H1 (cell line): Measurements from ENCODE around the gene ZBTB24. TPM values are rescaled to one million over a fixed set of nuclear protein-coding genes. Genes with fewer than 3 reads are reported as not detected.
A peak's percentile ranks its signal among the peaks of the same experiment; 100 is the strongest.

Experiments used
- CTCF ChIA-PET: fragments of 300-600 bp; sonication (Branson Sonifier 250); formaldehyde crosslinking; loops from one replicate; lab custom pipeline; 2021; ENCODE audit not compliant: partially characterized antibody; lab: Charles Lee
- POLR2A ChIA-PET: fragments of 300-600 bp; sonication (Branson Sonifier 250); formaldehyde crosslinking; loops from one replicate; lab custom pipeline; 2021; ENCODE audit warnings: inconsistent platforms; ENCODE audit not compliant: partially characterized antibody; lab: Charles Lee
- DNase-seq, 2 experiments: peaks; one replicate each; pipeline versions ENCODE4 v3.0.0 to v3.0.0-alpha.2; 2010 to 2022; ENCODE audit warnings: low spot score in 2 of 2, low read depth in 1 of 2, mixed read lengths in 1 of 2
- FAIRE-seq: peaks from 2 replicates; lab custom pipeline; 2011; peaks lifted over from hg19 to GRCh38; lab: Jason Lieb, UNC
- H2AFZ ChIP-seq: 2 replicates; pipeline ENCODE4 v1.8.1; 2012; ENCODE audit warnings: low read length, inconsistent platforms
- H2AK5ac ChIP-seq: 2 replicates; pipeline ENCODE4 v1.6.1; 2013; ENCODE audit warnings: low read depth, low read length
- H2BK120ac ChIP-seq: replicated peaks from 2 replicates; pipeline ENCODE3; 2013; ENCODE audit warnings: low read depth, low read length, inconsistent platforms
- H2BK12ac ChIP-seq: 2 replicates; pipeline ENCODE4 v1.6.1; 2013; ENCODE audit warnings: low read depth, low read length
- H2BK15ac ChIP-seq: 2 replicates; pipeline ENCODE4 v1.6.1; 2013; ENCODE audit warnings: low read length
- H2BK20ac ChIP-seq: 2 replicates; pipeline ENCODE4 v1.6.1; 2013; ENCODE audit warnings: low read length
- H2BK5ac ChIP-seq: 2 replicates; pipeline ENCODE4 v1.6.1; 2013; ENCODE audit warnings: low read depth, low read length
- H3K14ac ChIP-seq: 2 replicates; pipeline ENCODE4 v1.6.1; 2013; ENCODE audit warnings: inconsistent platforms; ENCODE audit not compliant: insufficient read length
- H3K18ac ChIP-seq: 2 replicates; pipeline ENCODE4 v1.6.1; 2013; ENCODE audit warnings: low read length; ENCODE audit errors: extremely low read depth
- H3K23ac ChIP-seq: 2 replicates; pipeline ENCODE4 v1.6.1; 2013; ENCODE audit warnings: inconsistent platforms; ENCODE audit not compliant: insufficient read length
- H3K23me2 ChIP-seq: 2 replicates; pipeline ENCODE4 v1.6.1; 2013; ENCODE audit warnings: low read depth, low read length
- H3K27ac ChIP-seq: 2 replicates; pipeline ENCODE4 v1.6.1; 2011; ENCODE audit warnings: low read depth, low read length, inconsistent platforms
- H3K27me3 ChIP-seq, 4 experiments: replicated peaks in 1 of 4; 1 replicate in 1 of 4; 2 replicates in 3 of 4; pipeline versions ENCODE4 v1.6.1 to v1.8.1; 2011 to 2013; ENCODE audit warnings: low read length in 3 of 4, mild to moderate bottlenecking in 3 of 4, inconsistent platforms in 2 of 4, mixed read lengths in 2 of 4, moderate library complexity in 1 of 4; ENCODE audit not compliant: control insufficient read depth in 3 of 4, insufficient read depth in 3 of 4; ENCODE audit errors: extremely low read depth in 1 of 4
- H3K36me3 ChIP-seq, 4 experiments: 2 replicates each; pipeline versions ENCODE4 v1.6.1 to v1.8.1; 2011 to 2013; ENCODE audit warnings: mild to moderate bottlenecking in 4 of 4, low read length in 3 of 4, moderate library complexity in 2 of 4, control low read depth in 1 of 4, inconsistent platforms in 1 of 4; ENCODE audit not compliant: insufficient read depth in 4 of 4, control insufficient read depth in 2 of 4
- H3K4ac ChIP-seq: replicated peaks from 2 replicates; pipeline ENCODE3; 2013; ENCODE audit warnings: low read length, low read depth, mixed read lengths, inconsistent platforms; ENCODE audit not compliant: insufficient read length
- H3K4me1 ChIP-seq, 4 experiments: replicated peaks in 1 of 4; 1 replicate in 1 of 4; 2 replicates in 3 of 4; pipeline versions ENCODE4 v1.6.1 to v1.8.1; 2011 to 2013; ENCODE audit warnings: low read length in 3 of 4, inconsistent platforms in 2 of 4, mixed read lengths in 1 of 4; ENCODE audit not compliant: insufficient read depth in 4 of 4, control insufficient read depth in 3 of 4
- H3K4me2 ChIP-seq, 2 experiments: 2 replicates each; pipeline versions ENCODE4 v1.6.1 to v1.8.1; 2011 to 2013; ENCODE audit warnings: low read depth in 2 of 2, low read length in 2 of 2, control low read depth in 1 of 2, inconsistent platforms in 1 of 2, mild to moderate bottlenecking in 1 of 2; ENCODE audit not compliant: insufficient read depth in 1 of 2
- H3K4me3 ChIP-seq, 4 experiments: fragments of 200-600, 300-600 bp in 1 of 4; sonication (generic), shearing (Covaris generic), sonication (Bioruptor Twin) in 1 of 4; 2 replicates each; pipeline versions ENCODE4 v1.5.1 to v1.8.1; 2011 to 2016; ENCODE audit warnings: low read length in 4 of 4, low read depth in 3 of 4, control low read depth in 2 of 4, inconsistent platforms in 2 of 4, mild to moderate bottlenecking in 2 of 4, mixed read lengths in 1 of 4, moderate library complexity in 1 of 4; ENCODE audit not compliant: insufficient read depth in 2 of 4; ENCODE audit errors: extremely low read depth in 1 of 4
- H3K56ac ChIP-seq: replicated peaks from 2 replicates; pipeline ENCODE3; 2013; ENCODE audit warnings: low read depth, mild to moderate bottlenecking, mixed read lengths, low read length, inconsistent platforms; ENCODE audit not compliant: insufficient read length
- H3K79me1 ChIP-seq: 2 replicates; pipeline ENCODE4 v1.6.1; 2013; ENCODE audit warnings: low read depth, low read length, control low read depth
- H3K79me2 ChIP-seq, 2 experiments: 2 replicates each; pipeline versions ENCODE4 v1.6.1 to v1.8.1; 2012 to 2013; ENCODE audit warnings: low read length in 2 of 2, mild to moderate bottlenecking in 2 of 2, inconsistent platforms in 1 of 2; ENCODE audit not compliant: insufficient read depth in 2 of 2, control insufficient read depth in 1 of 2
- H3K9ac ChIP-seq, 4 experiments: replicated peaks in 1 of 4; 1 replicate in 1 of 4; 2 replicates in 3 of 4; pipeline versions ENCODE4 v1.6.1 to v1.8.1; 2011 to 2013; ENCODE audit warnings: low read depth in 3 of 4, low read length in 3 of 4, control low read depth in 2 of 4, mild to moderate bottlenecking in 2 of 4, moderate library complexity in 2 of 4, inconsistent platforms in 1 of 4; ENCODE audit errors: extremely low read depth in 1 of 4
- H3K9me3 ChIP-seq, 2 experiments: 2 replicates each; pipeline versions ENCODE4 v1.6.1 to v1.8.1; 2012 to 2013; ENCODE audit warnings: mild to moderate bottlenecking in 2 of 2, moderate library complexity in 2 of 2, control low read depth in 1 of 2, inconsistent platforms in 1 of 2, low read depth in 1 of 2, low read length in 1 of 2, mixed read lengths in 1 of 2; ENCODE audit not compliant: insufficient read depth in 2 of 2
- H4K20me1 ChIP-seq, 2 experiments: replicated peaks in 1 of 2; 2 replicates each; pipeline versions ENCODE3 to v1.8.1; 2011 to 2013; ENCODE audit warnings: inconsistent platforms in 2 of 2, low read length in 2 of 2, mild to moderate bottlenecking in 1 of 2; ENCODE audit not compliant: insufficient read depth in 2 of 2, control insufficient read depth in 1 of 2
- H4K5ac ChIP-seq: 2 replicates; pipeline ENCODE4 v1.6.1; 2013; ENCODE audit warnings: low read length, low read depth, mixed read lengths, inconsistent platforms; ENCODE audit not compliant: insufficient read length
- H4K8ac ChIP-seq: 2 replicates; pipeline ENCODE4 v1.8.0; 2013; ENCODE audit warnings: mild to moderate bottlenecking, moderate library complexity, low read length, inconsistent platforms; ENCODE audit not compliant: insufficient read depth; ENCODE audit errors: extremely low read depth
- H4K91ac ChIP-seq: replicated peaks from 2 replicates; pipeline ENCODE3; 2013; ENCODE audit warnings: low read length, mixed read lengths, inconsistent platforms; ENCODE audit not compliant: insufficient read length
- CBX5 ChIP-seq: fragments of 300-800, 300-1000 bp; sonication (generic); IDR thresholded peaks from 2 replicates; pipeline ENCODE4 v1.7.1; 2016; ENCODE audit warnings: antibody characterized with exemption, low read length, low read depth
- EGR1 ChIP-seq: IDR thresholded peaks from 2 replicates; pipeline ENCODE4 v1.6.1; 2011; ENCODE audit warnings: low read depth, low read length, borderline replicate concordance
- GABPA ChIP-seq: IDR thresholded peaks from 2 replicates; pipeline ENCODE4 v1.6.1; 2011; ENCODE audit warnings: mild to moderate bottlenecking, low read length, moderate library complexity, borderline replicate concordance; ENCODE audit not compliant: insufficient read depth
- JUND ChIP-seq: IDR thresholded peaks from 2 replicates; pipeline ENCODE4 v1.6.1; 2011; ENCODE audit warnings: mild to moderate bottlenecking, improper control_type of control experiment, low read length
- KDM4A ChIP-seq: IDR thresholded peaks from one replicate; pipeline ENCODE4 v1.7.1; 2012; ENCODE audit warnings: low read depth, mild to moderate bottlenecking, moderate library complexity, low read length, inconsistent platforms; ENCODE audit not compliant: severe bottlenecking
- NANOG ChIP-seq: IDR thresholded peaks from 2 replicates; pipeline ENCODE4 v1.6.1; 2011; ENCODE audit warnings: low read length, low read depth, mild to moderate bottlenecking, inconsistent platforms; ENCODE audit not compliant: insufficient read depth, poor library complexity, severe bottlenecking
- PHF8 ChIP-seq: fragments of 200-600 bp; sonication (generic); conservative IDR thresholded peaks from 2 replicates; pipeline ENCODE4 v1.7.1; 2012; ENCODE audit warnings: low read depth, mild to moderate bottlenecking, inconsistent platforms, low read length, moderate library complexity
- SP4 ChIP-seq: IDR thresholded peaks from 2 replicates; pipeline ENCODE4 v1.6.1; 2012; ENCODE audit warnings: low read length, inconsistent platforms
- TCF12 ChIP-seq: IDR thresholded peaks from 2 replicates; pipeline ENCODE4 v1.6.1; 2011; ENCODE audit warnings: low read depth, mild to moderate bottlenecking, low read length
- WGBS, 2 experiments: shearing (Covaris generic) in 1 of 2; methylation state at CpG; one replicate each; pipeline versions ENCODE4 v1.1.6 to v1.1.7; 2013 to 2015; ENCODE audit warnings: low lambda C conversion rate in 2 of 2, mixed read lengths in 2 of 2, inconsistent platforms in 1 of 2, low coverage in 1 of 2, missing lambda C conversion rate in 1 of 2; ENCODE audit not compliant: insufficient replicate concordance in 2 of 2, insufficient coverage in 1 of 2, insufficient read length in 1 of 2; ENCODE audit errors: extremely low coverage in 1 of 2, missing lambda C conversion rate in 1 of 2; 5-methylcytosine and 5-hydroxymethylcytosine counted together
- polyA plus RNA-seq, 7 experiments: library from polyadenylated mRNA; depleted of rRNA in 3 of 7; stranded (reverse) in 5 of 7; unstranded in 2 of 7; fragments of >200 nt in 5 of 7; fragments of 200-250 nt in 2 of 7; gene quantifications; 1 replicate in 5 of 7; 2 replicates in 1 of 7; 4 replicates in 1 of 7; pipeline versions ENCODE4 v1.2.1 to v1.2.3, GENCODE V29; 2011 to 2013; ENCODE audit warnings: missing spikeins in 2 of 7, mixed read lengths in 2 of 7
- total RNA-seq: library from RNA; stranded (reverse); fragmentation: NEBNext Ultra II Directional; extraction: Animal tissue kit (Norgen Biotek cat#: 25700); gene quantifications from 2 replicates; pipeline ENCODE4 v1.2.1, GENCODE V29; 2021

ZBTB24 gene
- total and polyA plus RNA-seq, 2 of the 8 experiments (the other 6 are each of a cell fraction or from before 2014, with no cell fraction given), result 7.5 to 21.0 TPM

DNA sequence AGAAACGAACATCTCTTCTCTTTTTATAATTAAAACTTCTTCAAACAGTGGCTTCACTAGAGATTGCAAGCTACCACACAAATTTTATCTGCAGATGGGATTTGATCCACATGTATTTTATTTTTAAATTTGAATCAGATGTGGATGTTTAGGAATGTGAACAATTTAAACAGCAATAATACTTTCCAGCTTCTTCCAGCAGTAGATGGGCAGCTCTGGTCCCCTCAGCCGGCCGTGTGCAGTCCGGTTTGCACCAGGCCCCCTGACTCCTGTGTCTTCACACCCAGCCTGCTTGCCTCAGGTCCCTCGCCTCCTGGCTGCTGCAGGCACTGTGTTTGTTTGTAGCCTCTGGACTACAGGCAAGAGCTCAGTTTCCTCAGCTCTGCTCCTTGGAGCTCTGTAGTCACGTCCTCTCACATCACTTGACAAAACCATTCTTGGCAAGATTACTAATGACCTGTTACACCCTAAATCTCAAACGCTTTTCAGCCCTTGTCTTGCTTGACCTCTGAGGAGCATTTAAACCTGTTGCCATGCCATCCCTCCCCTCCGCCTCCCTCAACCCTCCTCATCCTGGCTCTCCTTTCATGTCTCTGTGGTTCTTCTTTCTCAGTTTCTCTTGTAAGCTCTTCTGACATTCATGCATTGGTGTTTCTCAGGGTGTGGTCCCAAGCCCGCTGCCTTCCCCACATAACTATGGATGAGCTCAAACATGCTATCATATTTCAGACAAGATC, 13.2 kb upstream of the ZBTB24 start:
- H4K20me1 ChIP-seq, result no peaks in the 10 kb centered on the region
- no peaks in the 10 kb centered on the region for H3K79me1 ChIP-seq
- H2AFZ ChIP-seq, result no peak overlapping the region
- no peak overlapping the region for H2BK5ac ChIP-seq
- peak overlapping the region; percentile 34; the same call in 1 of the 2 replicates for H2BK20ac ChIP-seq
- no peak overlapping the region for H3K9ac ChIP-seq
- H3K9me3 ChIP-seq, result no peaks in the 10 kb centered on the region
- H3K23ac ChIP-seq, result no peak overlapping the region
- FAIRE-seq, result no peak
- H2BK120ac ChIP-seq, result no peak overlapping the region
- peak overlapping the region; percentile 44; the same call in 1 of the 2 replicates for H2BK12ac ChIP-seq
- CTCF ChIA-PET, result interaction anchor here (1.2 to 1.5 kb wide), 3 partner anchors 11 to 557 kb away, joined by 3 to 7 read pairs (median 4); no protein-coding TSS in a partner anchor
- no peaks in the 10 kb centered on the region for H3K79me2 ChIP-seq
- no peaks in the 10 kb centered on the region for H3K27me3 ChIP-seq
- H3K4me1 ChIP-seq, result peaks cover 5 to 19% (median 16%) of the 10 kb centered on the region in 4 experiments
- H3K4ac ChIP-seq, result no peak overlapping the region
- no peak overlapping the region for H3K4me3 ChIP-seq
- no peak overlapping the region for H4K8ac ChIP-seq
- H3K14ac ChIP-seq, result no peak overlapping the region
- peak overlapping the region; percentile 55; the same call in 1 of the 2 replicates for H3K18ac ChIP-seq
- 0 out of 2 replicates have a peak, but pooled peaks cover 2% of the 10 kb centered on the region for H3K23me2 ChIP-seq
- H4K5ac ChIP-seq, result no peak overlapping the region
- WGBS, 2 experiments, result 90 to 100% methylated on average over 1 to 9 of the region's 9 CpGs
- no peak for DNase-seq
- no peak overlapping the region for H3K27ac ChIP-seq
- H2AK5ac ChIP-seq, result no peak overlapping the region; the same call in 1 of the 2 replicates
- no peak overlapping the region for H3K56ac ChIP-seq
- H3K4me2 ChIP-seq, result no peak overlapping the region
- peak overlapping the region; percentile 8 for H4K91ac ChIP-seq
- H2BK15ac ChIP-seq, result 0 out of 2 replicates have a peak overlapping the region, but pooled peaks have one; percentile 54
- POLR2A ChIA-PET, result interaction anchor here (1.4 kb wide), 1 partner anchor 48 kb away, joined by 4 read pairs; no protein-coding TSS in a partner anchor
- no peaks in the 10 kb centered on the region for H3K36me3 ChIP-seq
- no peak for TF ChIP-seq GABPA
- no peak for TF ChIP-seq TCF12
- TF ChIP-seq PHF8, result no peak
- TF ChIP-seq CBX5, result no peak
- TF ChIP-seq KDM4A, result no peak
- no peak for TF ChIP-seq JUND
- no peak for TF ChIP-seq NANOG
- TF ChIP-seq SP4, result no peak
- TF ChIP-seq EGR1, result no peak
